NT2/D1 (cell line): ENCODE results near the gene ARID3B.

Experiments
- DNase-seq: peaks from one replicate; pipeline ENCODE4 v3.0.0-alpha.2; 2011; ENCODE audit warnings: low read depth, low spot score
- H3K27me3 ChIP-seq: 2 replicates; pipeline ENCODE4 v1.6.0; 2011; ENCODE audit warnings: mild to moderate bottlenecking; ENCODE audit not compliant: insufficient read length, insufficient read depth
- H3K36me3 ChIP-seq: 2 replicates; pipeline ENCODE4 v1.6.1; 2011; ENCODE audit warnings: mild to moderate bottlenecking, low read length, mixed read lengths; ENCODE audit not compliant: insufficient read depth, insufficient read length
- H3K4me1 ChIP-seq: 2 replicates; pipeline ENCODE4 v1.5.1; 2011; ENCODE audit not compliant: insufficient read depth, insufficient read length
- H3K4me3 ChIP-seq: 2 replicates; pipeline ENCODE4 v1.5.1; 2011; ENCODE audit warnings: low read depth; ENCODE audit not compliant: insufficient read length
- H3K9ac ChIP-seq: 2 replicates; pipeline ENCODE4 v1.6.0; 2011; ENCODE audit warnings: low read depth; ENCODE audit not compliant: insufficient read length
- H3K9me3 ChIP-seq: 2 replicates; pipeline ENCODE4 v1.5.1; 2011; ENCODE audit warnings: mild to moderate bottlenecking, low read length; ENCODE audit not compliant: insufficient read depth
- SUZ12 ChIP-seq: IDR thresholded peaks from 2 replicates; pipeline ENCODE4 v1.6.1; 2011; ENCODE audit not compliant: insufficient read length, insufficient read depth; ENCODE audit errors: extremely low read depth
- YY1 ChIP-seq: IDR thresholded peaks from 2 replicates; pipeline ENCODE4 v1.6.1; 2011; ENCODE audit not compliant: insufficient read length, insufficient read depth
- ZNF274 ChIP-seq: IDR thresholded peaks from 2 replicates; pipeline ENCODE4 v1.6.1; 2011; ENCODE audit warnings: mild to moderate bottlenecking, low read depth, low read length

The ARID3B gene

GRCh38 chr15:74552773-74553441, 11.9 kb downstream of the ARID3B start:
- H3K4me3 ChIP-seq: no peak overlapping the region
- H3K27me3 ChIP-seq: no peaks in the 10 kb centered on the region
- no peaks in the 10 kb centered on the region for H3K9me3 ChIP-seq
- TF ChIP-seq ZNF274: no peak
- TF ChIP-seq SUZ12: no peak
- TF ChIP-seq YY1: no peak
- H3K9ac ChIP-seq: no peak overlapping the region
- DNase-seq: no peak
- H3K36me3 ChIP-seq: peaks cover 69% of the 10 kb centered on the region
- no peaks in the 10 kb centered on the region for H3K4me1 ChIP-seq

- Histone ChIP-seq H3K9me3 (no peaks in the 10 kb centered on the region), H3K4me3 (no peak overlapping the region), H3K27me3 (no peaks in the 10 kb centered on the region), H3K36me3 (peaks cover 54% of the 10 kb centered on the region), H3K4me1 (no peaks in the 10 kb centered on the region), H3K9ac (no peak overlapping the region)
- no peak for TF ChIP-seq SUZ12
- TF ChIP-seq ZNF274: no peak
- TF ChIP-seq YY1: no peak
- no peak for DNase-seq
Measured at GRCh38 chr15:74555192-74555591, 14.2 kb downstream of the ARID3B start.

- no peak for TF ChIP-seq SUZ12
- TF ChIP-seq YY1: no peak
- TF ChIP-seq ZNF274: no peak
Measured at GRCh38 chr15:74558706-74559105, 17.7 kb downstream of the ARID3B start.

GRCh38 chr15:74563442-74563841, 22.4 kb downstream of the ARID3B start:
- TF ChIP-seq ZNF274: no peak
- TF ChIP-seq YY1: no peak
- no peak for TF ChIP-seq SUZ12
- no peak for DNase-seq
- Histone ChIP-seq H3K9me3 (no peaks in the 10 kb centered on the region), H3K4me3 (no peak overlapping the region), H3K9ac (no peak overlapping the region), H3K4me1 (no peaks in the 10 kb centered on the region), H3K36me3 (peaks cover 37% of the 10 kb centered on the region), H3K27me3 (no peaks in the 10 kb centered on the region)

More at GRCh38 chr15:74558706-74559105, 17.7 kb downstream of the ARID3B start:
- no peak overlapping the region for H3K4me3 ChIP-seq
- DNase-seq: no peak
- H3K4me1 ChIP-seq: no peaks in the 10 kb centered on the region
- no peak overlapping the region for H3K9ac ChIP-seq
- no peaks in the 10 kb centered on the region for H3K27me3 ChIP-seq
- H3K9me3 ChIP-seq: no peaks in the 10 kb centered on the region
- peaks cover 35% of the 10 kb centered on the region for H3K36me3 ChIP-seq

GRCh38 chr15:74564182-74564581, 23.2 kb downstream of the ARID3B start:
- Histone ChIP-seq H3K27me3 (no peaks in the 10 kb centered on the region), H3K4me3 (no peak overlapping the region), H3K9ac (no peak overlapping the region), H3K4me1 (no peaks in the 10 kb centered on the region), H3K9me3 (no peaks in the 10 kb centered on the region), H3K36me3 (peaks cover 36% of the 10 kb centered on the region)
- DNase-seq: no peak
- TF ChIP-seq ZNF274 (no peak), YY1 (no peak), SUZ12 (no peak)

- Histone ChIP-seq H3K4me1 (no peaks in the 10 kb centered on the region), H3K9ac (no peak overlapping the region), H3K36me3 (peaks cover 48% of the 10 kb centered on the region), H3K9me3 (no peaks in the 10 kb centered on the region), H3K4me3 (no peak overlapping the region), H3K27me3 (no peaks in the 10 kb centered on the region)
- DNase-seq: no peak
- TF ChIP-seq SUZ12: no peak
- no peak for TF ChIP-seq YY1
- no peak for TF ChIP-seq ZNF274
Measured at GRCh38 chr15:74565381-74566085, 24.5 kb downstream of the ARID3B start.

GRCh38 chr15:74568594-74568993, 27.6 kb downstream of the ARID3B start:
- TF ChIP-seq ZNF274 (no peak), SUZ12 (no peak), YY1 (no peak)
- Histone ChIP-seq H3K9me3 (no peaks in the 10 kb centered on the region), H3K36me3 (peaks cover 66% of the 10 kb centered on the region)

More at GRCh38 chr15:74568594-74568993, 27.6 kb downstream of the ARID3B start:
- H3K4me1 ChIP-seq: no peaks in the 10 kb centered on the region
- H3K27me3 ChIP-seq: no peaks in the 10 kb centered on the region
- H3K4me3 ChIP-seq: no peak overlapping the region
- DNase-seq: no peak
- no peak overlapping the region for H3K9ac ChIP-seq
